ENCODE data around the gene HOXA7. TPM values are rescaled to one million over a fixed set of nuclear protein-coding genes. Genes with fewer than 3 reads are reported as not detected.

The HOXA7 gene
- total and polyA plus RNA-seq, 2 donors (not counting 3 experiments of a cell fraction or from before 2014, with no cell fraction given): 18.1 to 18.5 TPM

GRCh38 chr7:27202862-27203134, 46.3 kb upstream of the HOXA7 start:
- DNase-seq (ENCODE audit: low read depth, low spot score): no peak
- no peaks in the 10 kb centered on the region for H3K9me1 ChIP-seq (replicated peaks; ENCODE audit: control insufficient read depth, extremely low read depth, insufficient read depth, low read length)
- no peak overlapping the region for H2AFZ ChIP-seq (ENCODE audit: low read depth, low read length)
- no peaks in the 10 kb centered on the region for H3K36me3 ChIP-seq (ENCODE audit: control insufficient read depth in 2 of 2, extremely low read depth in 1 of 2, insufficient read depth in 2 of 2, low read length in 2 of 2)
- CTCF ChIA-PET: interaction anchor here (0.9 to 1.7 kb wide), 6 partner anchors 8 to 891 kb away, joined by 3 to 4 read pairs (median 4); no protein-coding TSS in a partner anchor
- intact Hi-C loops (cut with micrococcal nuclease): no loop called here
- peak; percentile 48 for FAIRE-seq
- H3K4me2 ChIP-seq (ENCODE audit: insufficient read depth, low read length): no peak overlapping the region
- H3K4me1 ChIP-seq (ENCODE audit: control insufficient read depth, extremely low read depth, insufficient read depth, low read length): peaks cover 26% of the 10 kb centered on the region
- H3K9me3 ChIP-seq (replicated peaks; ENCODE audit: control insufficient read depth, insufficient read depth, low read length): no peaks in the 10 kb centered on the region
- BruUV-seq (replicated peaks): no TSS peak
- H3K4me3 ChIP-seq (replicated peaks in 1 of 3; ENCODE audit: insufficient read depth in 1 of 3, low read depth in 1 of 3, low read length in 3 of 3): no peak overlapping the region
- H3K27me3 ChIP-seq (ENCODE audit: control insufficient read depth in 2 of 2, insufficient read depth in 2 of 2, low read length in 2 of 2): peaks cover 82 to 94% of the 10 kb centered on the region in 2 experiments
- H4K20me1 ChIP-seq (replicated peaks; ENCODE audit: control insufficient read depth, extremely low read depth, insufficient read depth, low read length): no peaks in the 10 kb centered on the region
- no peak for TF ChIP-seq MYC (IDR thresholded peaks at IDR 0.05; ENCODE audit: low read depth, low read length)
- TF ChIP-seq POLR2AphosphoS5 (IDR thresholded peaks at IDR 0.05; ENCODE audit: insufficient read depth, low read depth, low read length): no peak
- no peak for TF ChIP-seq CTCF (IDR thresholded peaks at IDR 0.05; ENCODE audit: extremely low read depth in 1 of 2, insufficient read depth in 1 of 2, low read depth in 1 of 2, low read length in 2 of 2)
- no peak for TF ChIP-seq JUN (IDR thresholded peaks at IDR 0.05; ENCODE audit: borderline replicate concordance, insufficient read depth, insufficient read length, low read depth)
- TF ChIP-seq MAX (IDR thresholded peaks at IDR 0.05; ENCODE audit: insufficient read depth, insufficient read length): no peak
- no peak for TF ChIP-seq POLR2A (IDR thresholded peaks at IDR 0.05; ENCODE audit: low read depth, low read length)
- TF ChIP-seq EZH2 (IDR thresholded peaks at IDR 0.05; ENCODE audit: borderline replicate concordance, low read depth, low read length, severe bottlenecking): no peak
- TF ChIP-seq FOS (IDR thresholded peaks at IDR 0.05; ENCODE audit: borderline replicate concordance, insufficient read depth, low read length): no peak
- no peak for TF ChIP-seq GATA2 (IDR thresholded peaks at IDR 0.05; ENCODE audit: insufficient read depth, insufficient read length, low read depth, low read length)
- POLR2A ChIA-PET: no interaction called here
- no peaks in the 10 kb centered on the region for H3K79me2 ChIP-seq (ENCODE audit: control insufficient read depth, insufficient read depth, low read length)
- no peak overlapping the region for H3K9ac ChIP-seq (replicated peaks; ENCODE audit: extremely low read depth, insufficient read depth, low read length)
- H3K27ac ChIP-seq (ENCODE audit: insufficient read depth, low read depth, low read length): no peak overlapping the region
- dilution Hi-C loops (cut with MboI; ENCODE audit: extremely low pct_ligation_motif_present, low sequenced_read_pairs): no loop called here
